Panc1 (cell line): ENCODE measurements around the gene APOA5. TPM values are rescaled to one million over a fixed set of nuclear protein-coding genes. Genes with fewer than 3 reads are reported as not detected.

Experiments used
- ATAC-seq: fragments of 200-7000 bp; cut with Tn5 transposase; 2 replicates; pipeline ENCODE4 v1.9.1; 2020; ENCODE audit warnings: mild to moderate bottlenecking, moderate library complexity
- BruUV-seq: library from RNA; stranded (reverse); fragments of 400-500 nt; replicated peaks from 2 replicates; lab custom pipeline; 2021; lab: Mats Ljungman, UMichigan
- CTCF ChIA-PET: fragments of 300-600 bp; sonication (Branson Sonifier 250); formaldehyde crosslinking; loops from one replicate; lab custom pipeline; 2022; ENCODE audit warnings: antibody characterized with exemption; lab: Charles Lee
- POLR2A ChIA-PET: fragments of 300-600 bp; sonication (Branson Sonifier 250); formaldehyde crosslinking; loops from one replicate; lab custom pipeline; 2022; ENCODE audit warnings: antibody characterized with exemption; lab: Charles Lee
- DNase-seq: peaks from one replicate; pipeline ENCODE4 v3.0.0-alpha.2; 2010; ENCODE audit warnings: low read depth, low spot score
- H3K27ac ChIP-seq: 2 replicates; pipeline ENCODE4 v1.5.1; 2011; ENCODE audit warnings: mild to moderate bottlenecking, low read length, inconsistent platforms
- H3K27me3 ChIP-seq: fragments of 200-500 bp; sonication (Bioruptor generic); 2 replicates; pipeline ENCODE4 v1.6.0; 2014; ENCODE audit warnings: low read length, inconsistent platforms; ENCODE audit not compliant: control insufficient read depth, insufficient read depth
- H3K36me3 ChIP-seq: fragments of 200-500 bp; sonication (Bioruptor generic); 2 replicates; pipeline ENCODE4 v1.5.1; 2014; ENCODE audit warnings: inconsistent platforms, mild to moderate bottlenecking, low read length, moderate library complexity; ENCODE audit not compliant: control insufficient read depth, insufficient read depth
- H3K4me1 ChIP-seq: 2 replicates; pipeline ENCODE4 v1.5.1; 2011; ENCODE audit warnings: inconsistent platforms, mild to moderate bottlenecking, low read length, moderate library complexity; ENCODE audit not compliant: control insufficient read depth, insufficient read depth
- H3K4me3 ChIP-seq, 2 experiments: 2 replicates each; pipeline ENCODE4 v1.5.1; 2011 to 2012; ENCODE audit warnings: low read depth in 2 of 2, low read length in 2 of 2, mild to moderate bottlenecking in 2 of 2, inconsistent platforms in 1 of 2, moderate library complexity in 1 of 2
- H3K9me3 ChIP-seq: fragments of 200-500 bp; sonication (Bioruptor generic); 2 replicates; pipeline ENCODE4 v1.5.1; 2014; ENCODE audit warnings: low read depth, mild to moderate bottlenecking, inconsistent platforms, low read length, moderate library complexity; ENCODE audit not compliant: control insufficient read depth, insufficient read depth
- POLR2AphosphoS5 ChIP-seq: IDR thresholded peaks from 2 replicates; pipeline ENCODE4 v1.6.1; 2012; ENCODE audit warnings: mild to moderate bottlenecking, low read depth, low read length, moderate library complexity
- REST ChIP-seq, 2 experiments: IDR thresholded peaks; 2 replicates each; pipeline ENCODE4 v1.6.1; 2011 to 2012; ENCODE audit warnings: low read depth in 2 of 2, control low read depth in 1 of 2, low read length in 1 of 2, mild to moderate bottlenecking in 1 of 2, moderate library complexity in 1 of 2; ENCODE audit not compliant: insufficient read depth in 1 of 2
- SIN3A ChIP-seq: IDR thresholded peaks from 2 replicates; pipeline ENCODE4 v1.6.1; 2012; ENCODE audit warnings: low read depth, mild to moderate bottlenecking, low read length, moderate library complexity, borderline replicate concordance; ENCODE audit not compliant: insufficient read depth
- TCF7L2 ChIP-seq: IDR thresholded peaks from 2 replicates; pipeline ENCODE4 v1.6.1; 2011; ENCODE audit warnings: mild to moderate bottlenecking, low read depth, low read length, inconsistent platforms
- in situ Hi-C: cut with HindIII; loops from 2 replicates; pipeline ENCODE4 v1.10.0; 2016; ENCODE audit warnings: low sequenced_read_pairs, low pct_unique_long_range_greater_than_20kb
- intact Hi-C: fragments of 100-400 bp; cut with micrococcal nuclease; formaldehyde crosslinking; loops from one replicate; pipeline ENCODE4 v1.10.0; 2022; ENCODE audit not compliant: unreplicated experiment
- total RNA-seq: library from RNA; stranded (reverse); gene quantifications from one replicate; pipeline ENCODE4 v1.2.1, GENCODE V29; 2021; ENCODE audit not compliant: unreplicated experiment
- TF ChIP-seq, protein P1 (sequence below): fragments of 450-650 bp; IDR thresholded peaks from 2 replicates; pipeline ENCODE4 v1.5.1; 2017; ENCODE audit warnings: mild to moderate bottlenecking

APOA5 gene
- total RNA-seq, 1 experiment from 2014 or later, result 0.39 TPM

- ChIA-PET CTCF (no interaction called here), POLR2A (no interaction called here)
- Histone ChIP-seq H3K27ac (no peak overlapping the region), H3K9me3 (no peaks in the 10 kb centered on the region), H3K36me3 (no peaks in the 10 kb centered on the region), H3K4me1 (no peaks in the 10 kb centered on the region), H3K4me3 (no peak overlapping the region), H3K27me3 (no peaks in the 10 kb centered on the region)
- in situ Hi-C loops (no loop called here), intact Hi-C loops (no loop called here)
- no peak for TF ChIP-seq POLR2AphosphoS5
- DNase-seq (no peak), ATAC-seq (no peak)
- BruUV-seq, result no TSS peak
These were observed 22.2 kb upstream of the APOA5 start for GRCh38 chr11:116813781-116814471.

GRCh38 chr11:116813170-116813569 lies 21.5 kb upstream of the APOA5 start:
- Histone ChIP-seq H3K36me3 (no peaks in the 10 kb centered on the region), H3K27ac (no peak overlapping the region), H3K4me1 (no peaks in the 10 kb centered on the region), H3K4me3 (no peak overlapping the region), H3K27me3 (no peaks in the 10 kb centered on the region), H3K9me3 (no peaks in the 10 kb centered on the region)
- intact Hi-C loops, result no loop called here
- no TSS peak for BruUV-seq
- ChIA-PET CTCF (no interaction called here), POLR2A (interaction anchor here (0.5 kb wide), 1 partner anchor 38 kb away, joined by 8 read pairs; no protein-coding TSS in a partner anchor)
- DNase-seq (no peak), ATAC-seq (no peak)
- no peak for TF ChIP-seq REST (IDR thresholded peaks at IDR 0.05; ENCODE audit: insufficient read depth in 1 of 2, low read depth in 2 of 2, low read length in 1 of 2)
- TF ChIP-seq, protein P1, sequence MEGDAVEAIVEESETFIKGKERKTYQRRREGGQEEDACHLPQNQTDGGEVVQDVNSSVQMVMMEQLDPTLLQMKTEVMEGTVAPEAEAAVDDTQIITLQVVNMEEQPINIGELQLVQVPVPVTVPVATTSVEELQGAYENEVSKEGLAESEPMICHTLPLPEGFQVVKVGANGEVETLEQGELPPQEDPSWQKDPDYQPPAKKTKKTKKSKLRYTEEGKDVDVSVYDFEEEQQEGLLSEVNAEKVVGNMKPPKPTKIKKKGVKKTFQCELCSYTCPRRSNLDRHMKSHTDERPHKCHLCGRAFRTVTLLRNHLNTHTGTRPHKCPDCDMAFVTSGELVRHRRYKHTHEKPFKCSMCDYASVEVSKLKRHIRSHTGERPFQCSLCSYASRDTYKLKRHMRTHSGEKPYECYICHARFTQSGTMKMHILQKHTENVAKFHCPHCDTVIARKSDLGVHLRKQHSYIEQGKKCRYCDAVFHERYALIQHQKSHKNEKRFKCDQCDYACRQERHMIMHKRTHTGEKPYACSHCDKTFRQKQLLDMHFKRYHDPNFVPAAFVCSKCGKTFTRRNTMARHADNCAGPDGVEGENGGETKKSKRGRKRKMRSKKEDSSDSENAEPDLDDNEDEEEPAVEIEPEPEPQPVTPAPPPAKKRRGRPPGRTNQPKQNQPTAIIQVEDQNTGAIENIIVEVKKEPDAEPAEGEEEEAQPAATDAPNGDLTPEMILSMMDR, result no peak
- no peak for TF ChIP-seq SIN3A
- no peak for TF ChIP-seq POLR2AphosphoS5
- no peak for TF ChIP-seq TCF7L2
- in situ Hi-C loops, result no loop called here

GRCh38 chr11:116812109-116812508 lies 20.4 kb upstream of the APOA5 start:
- no peak overlapping the region for H3K27ac ChIP-seq
- no TSS peak for BruUV-seq
- TF ChIP-seq, protein P1, result no peak
- TF ChIP-seq TCF7L2 (no peak), REST (IDR thresholded peaks at IDR 0.05; ENCODE audit: insufficient read depth in 1 of 2, low read depth in 2 of 2, low read length in 1 of 2) (no peak), SIN3A (no peak), POLR2AphosphoS5 (no peak)
- in situ Hi-C loops (no loop called here), intact Hi-C loops (no loop called here)
- POLR2A ChIA-PET, result no interaction called here
- DNase-seq, result no peak
- no peaks in the 10 kb centered on the region for H3K36me3 ChIP-seq
- no peaks in the 10 kb centered on the region for H3K27me3 ChIP-seq
- no peak for ATAC-seq
- no peak overlapping the region for H3K4me3 ChIP-seq
- CTCF ChIA-PET, result no interaction called here
- no peaks in the 10 kb centered on the region for H3K4me1 ChIP-seq
- H3K9me3 ChIP-seq, result no peaks in the 10 kb centered on the region
